Measurements from ENCODE around the gene PER1. TPM values are rescaled to one million over a fixed set of nuclear protein-coding genes. Genes with fewer than 3 reads are reported as not detected.
A peak's percentile ranks its signal among the peaks of the same experiment; 100 is the strongest.

Gene PER1
- total and polyA plus RNA-seq, 10 of the 15 experiments (the other 5 are each of a cell fraction or from before 2014, with no cell fraction given): 0.02 to 25.1 (median 5.4) TPM

DNA sequence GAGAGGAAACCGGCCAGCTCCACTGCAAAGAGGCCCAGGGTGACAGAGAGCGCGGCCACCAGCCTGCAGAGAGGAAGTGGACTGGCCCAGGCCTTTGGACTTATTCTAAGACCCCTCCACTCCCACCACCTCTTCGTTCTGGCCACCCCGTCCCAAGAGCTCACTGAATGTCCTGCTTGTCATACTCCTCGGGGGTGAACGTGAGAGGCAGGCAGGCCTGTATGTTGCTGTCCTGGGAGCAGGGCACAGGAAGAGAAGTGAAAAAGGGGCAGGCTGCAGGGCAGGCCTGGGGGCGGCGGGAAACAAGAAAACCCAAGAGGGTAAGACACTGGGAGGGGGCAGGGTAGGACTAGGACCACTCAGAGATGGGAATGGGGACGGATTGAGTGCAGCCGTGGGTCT is 23.6 kb upstream of the PER1 start (continued):
- TF ChIP-seq EGR1 (IDR thresholded peaks at IDR 0.05; ENCODE audit: borderline replicate concordance in 1 of 2, low read depth in 2 of 2, low read length in 2 of 2) (no peak), CBX3 (IDR thresholded peaks at IDR 0.05; ENCODE audit: borderline replicate concordance, low read depth) (no peak), ATF7 (IDR thresholded peaks at IDR 0.05; ENCODE audit: low read depth) (peak; percentile 22; the same call in 1 of the 2 replicates), PML (IDR thresholded peaks at IDR 0.05; ENCODE audit: low read length) (no peak), GATAD2B (conservative IDR thresholded peaks at IDR 0.05; ENCODE audit: low read depth) (no peak), NBN (IDR thresholded peaks at IDR 0.05) (peak; percentile 83; the same call in 1 of the 2 replicates)
- TF ChIP-seq, protein P1, sequence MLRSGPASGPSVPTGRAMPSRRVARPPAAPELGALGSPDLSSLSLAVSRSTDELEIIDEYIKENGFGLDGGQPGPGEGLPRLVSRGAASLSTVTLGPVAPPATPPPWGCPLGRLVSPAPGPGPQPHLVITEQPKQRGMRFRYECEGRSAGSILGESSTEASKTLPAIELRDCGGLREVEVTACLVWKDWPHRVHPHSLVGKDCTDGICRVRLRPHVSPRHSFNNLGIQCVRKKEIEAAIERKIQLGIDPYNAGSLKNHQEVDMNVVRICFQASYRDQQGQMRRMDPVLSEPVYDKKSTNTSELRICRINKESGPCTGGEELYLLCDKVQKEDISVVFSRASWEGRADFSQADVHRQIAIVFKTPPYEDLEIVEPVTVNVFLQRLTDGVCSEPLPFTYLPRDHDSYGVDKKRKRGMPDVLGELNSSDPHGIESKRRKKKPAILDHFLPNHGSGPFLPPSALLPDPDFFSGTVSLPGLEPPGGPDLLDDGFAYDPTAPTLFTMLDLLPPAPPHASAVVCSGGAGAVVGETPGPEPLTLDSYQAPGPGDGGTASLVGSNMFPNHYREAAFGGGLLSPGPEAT (IDR thresholded peaks at IDR 0.05; ENCODE audit: low read depth): 0 out of 2 replicates have a peak, but pooled peaks have one; percentile 22

DNA sequence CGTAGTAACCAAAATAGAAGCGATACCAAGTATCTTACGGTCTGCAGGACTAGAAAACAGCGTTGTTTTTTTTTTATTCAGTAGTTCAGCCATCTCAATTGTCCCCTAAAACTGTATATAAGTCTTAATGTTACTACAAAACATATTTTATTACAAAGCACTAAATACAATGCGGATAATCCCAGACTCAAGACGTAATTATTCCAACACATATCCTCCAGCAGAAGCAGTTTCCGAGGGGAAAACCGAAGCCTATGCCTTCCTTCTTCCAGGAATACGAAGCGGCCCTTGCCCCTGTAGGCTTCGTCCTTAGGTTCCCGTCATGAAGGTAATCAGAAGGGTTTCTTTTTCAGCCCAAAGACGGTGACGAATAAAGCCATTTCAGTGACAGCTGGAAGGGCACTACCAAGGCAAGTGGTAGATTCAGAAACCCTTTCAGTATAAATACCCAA is 21.7 kb upstream of the PER1 start:
- H3K9ac ChIP-seq (ENCODE audit: control insufficient read depth, insufficient read depth, low read length): peak overlapping the region; percentile 88
- no peak for ATAC-seq
- TF ChIP-seq EED (IDR thresholded peaks at IDR 0.05; ENCODE audit: low read depth) (no peak), TCF3 (IDR thresholded peaks at IDR 0.05; ENCODE audit: borderline replicate concordance, insufficient read depth, low read depth, low read length) (no peak), ZNF622 (IDR thresholded peaks at IDR 0.05) (no peak), NR2C2 (IDR thresholded peaks at IDR 0.05; ENCODE audit: borderline replicate concordance, control insufficient read depth, insufficient read length, low read depth) (no peak), POLR2AphosphoS5 (IDR thresholded peaks at IDR 0.05; ENCODE audit: low read length) (no peak), MTA3 (IDR thresholded peaks at IDR 0.05; ENCODE audit: borderline replicate concordance, low read length) (no peak), SRF (IDR thresholded peaks at IDR 0.05; ENCODE audit: low read depth in 2 of 2, low read length in 2 of 2) (peak in 1 of 2 experiments; percentile 59; a peak in 1 of 4 replicates), NR2F1 (conservative IDR thresholded peaks at IDR 0.05) (no peak), CEBPB (IDR thresholded peaks at IDR 0.05; ENCODE audit: borderline replicate concordance in 1 of 2, low read depth in 2 of 2, low read length in 2 of 2) (no peak), ZNF384 (IDR thresholded peaks at IDR 0.05; ENCODE audit: borderline replicate concordance, low read depth, low read length) (peak; percentile 50; the same call in 1 of the 2 replicates)
- TF ChIP-seq, protein P2, sequence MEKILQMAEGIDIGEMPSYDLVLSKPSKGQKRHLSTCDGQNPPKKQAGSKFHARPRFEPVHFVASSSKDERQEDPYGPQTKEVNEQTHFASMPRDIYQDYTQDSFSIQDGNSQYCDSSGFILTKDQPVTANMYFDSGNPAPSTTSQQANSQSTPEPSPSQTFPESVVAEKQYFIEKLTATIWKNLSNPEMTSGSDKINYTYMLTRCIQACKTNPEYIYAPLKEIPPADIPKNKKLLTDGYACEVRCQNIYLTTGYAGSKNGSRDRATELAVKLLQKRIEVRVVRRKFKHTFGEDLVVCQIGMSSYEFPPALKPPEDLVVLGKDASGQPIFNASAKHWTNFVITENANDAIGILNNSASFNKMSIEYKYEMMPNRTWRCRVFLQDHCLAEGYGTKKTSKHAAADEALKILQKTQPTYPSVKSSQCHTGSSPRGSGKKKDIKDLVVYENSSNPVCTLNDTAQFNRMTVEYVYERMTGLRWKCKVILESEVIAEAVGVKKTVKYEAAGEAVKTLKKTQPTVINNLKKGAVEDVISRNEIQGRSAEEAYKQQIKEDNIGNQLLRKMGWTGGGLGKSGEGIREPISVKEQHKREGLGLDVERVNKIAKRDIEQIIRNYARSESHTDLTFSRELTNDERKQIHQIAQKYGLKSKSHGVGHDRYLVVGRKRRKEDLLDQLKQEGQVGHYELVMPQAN (conservative IDR thresholded peaks at IDR 0.05): no peak
- TF ChIP-seq, protein P1 (IDR thresholded peaks at IDR 0.05; ENCODE audit: low read depth): peak; percentile 26

More for the DNA sequence above, 21.7 kb upstream of the PER1 start:
- SMC1A ChIA-PET (ENCODE audit: uncharacterized antibody, unreplicated experiment): interaction anchor here (0.7 to 1.9 kb wide), 12 partner anchors 10 to 73 kb away, joined by 3 to 7 read pairs (median 5); partner anchors contain the start of genes AURKB and CTC1
- peaks cover 3% of the 10 kb centered on the region; the same call in 1 of the 2 replicates for H3K79me2 ChIP-seq (ENCODE audit: control insufficient read depth, insufficient read depth, low read length)
- POLR2A ChIA-PET: interaction anchor here (0.6 to 2.4 kb wide), 18 partner anchors 10 to 115 kb away, joined by 3 to 31 read pairs (median 7); partner anchors contain the start of genes BORCS6, CTC1, HES7 and RANGRF
- H3K4me1 ChIP-seq (ENCODE audit: control insufficient read depth, insufficient read depth, low read length): peaks cover 14% of the 10 kb centered on the region
- BruUV-seq (replicated peaks): no TSS peak
- intact Hi-C loops (cut with micrococcal nuclease; ENCODE audit: unreplicated experiment): loop anchor here (1.0 to 5.0 kb wide), 3 partner anchors 36 to 55 kb away; no protein-coding TSS in a partner anchor
- peak overlapping the region; percentile 65 for H3K4me3 ChIP-seq
- FAIRE-seq: no peak
- CTCF ChIA-PET: interaction anchor here (0.9 to 2.0 kb wide), 8 partner anchors 10 to 127 kb away, joined by 3 to 10 read pairs (median 6); no protein-coding TSS in a partner anchor
- peak overlapping the region; percentile 99 for H3K27ac ChIP-seq (ENCODE audit: control insufficient read depth, insufficient read depth)
- under 1% methylated on average over 14 of the region's 14 CpGs for WGBS (ENCODE audit: insufficient coverage, insufficient replicate concordance, low lambda C conversion rate, missing lambda C conversion rate)
- no peaks in the 10 kb centered on the region for H3K9me3 ChIP-seq (replicated peaks; ENCODE audit: control insufficient read depth, insufficient read depth, low read length)
- H2AFZ ChIP-seq (ENCODE audit: control insufficient read depth, low read depth, low read length): peak overlapping the region; percentile 89
- no peaks in the 10 kb centered on the region for H3K36me3 ChIP-seq (ENCODE audit: control insufficient read depth in 2 of 2, insufficient read depth in 2 of 2, low read length in 1 of 2)
- no peaks in the 10 kb centered on the region for H4K20me1 ChIP-seq (ENCODE audit: control insufficient read depth, insufficient read depth)
- no peaks in the 10 kb centered on the region for H3K27me3 ChIP-seq (replicated peaks in 1 of 2; ENCODE audit: control insufficient read depth in 2 of 2, insufficient read depth in 2 of 2, low read length in 1 of 2)
- in situ Hi-C loops (cut with MboI): no loop called here
- DNase-seq (ENCODE audit: low read depth, low spot score): no peak
- H3K4me2 ChIP-seq (ENCODE audit: control insufficient read depth, insufficient read depth): peak overlapping the region; percentile 99
- RAD21 ChIA-PET (ENCODE audit: unreplicated experiment): interaction anchor here (0.6 to 1.9 kb wide), 13 partner anchors 9 to 74 kb away, joined by 3 to 12 read pairs (median 6); partner anchors contain the start of genes BORCS6, CTC1 and PFAS
